Fibroblast of skin of right quadriceps (primary cell): ENCODE results near the gene COMP.

Experiments used
- DNase-seq: peaks from one replicate; pipeline ENCODE4 v3.0.0-alpha.2; 2013

COMP gene

DNA sequence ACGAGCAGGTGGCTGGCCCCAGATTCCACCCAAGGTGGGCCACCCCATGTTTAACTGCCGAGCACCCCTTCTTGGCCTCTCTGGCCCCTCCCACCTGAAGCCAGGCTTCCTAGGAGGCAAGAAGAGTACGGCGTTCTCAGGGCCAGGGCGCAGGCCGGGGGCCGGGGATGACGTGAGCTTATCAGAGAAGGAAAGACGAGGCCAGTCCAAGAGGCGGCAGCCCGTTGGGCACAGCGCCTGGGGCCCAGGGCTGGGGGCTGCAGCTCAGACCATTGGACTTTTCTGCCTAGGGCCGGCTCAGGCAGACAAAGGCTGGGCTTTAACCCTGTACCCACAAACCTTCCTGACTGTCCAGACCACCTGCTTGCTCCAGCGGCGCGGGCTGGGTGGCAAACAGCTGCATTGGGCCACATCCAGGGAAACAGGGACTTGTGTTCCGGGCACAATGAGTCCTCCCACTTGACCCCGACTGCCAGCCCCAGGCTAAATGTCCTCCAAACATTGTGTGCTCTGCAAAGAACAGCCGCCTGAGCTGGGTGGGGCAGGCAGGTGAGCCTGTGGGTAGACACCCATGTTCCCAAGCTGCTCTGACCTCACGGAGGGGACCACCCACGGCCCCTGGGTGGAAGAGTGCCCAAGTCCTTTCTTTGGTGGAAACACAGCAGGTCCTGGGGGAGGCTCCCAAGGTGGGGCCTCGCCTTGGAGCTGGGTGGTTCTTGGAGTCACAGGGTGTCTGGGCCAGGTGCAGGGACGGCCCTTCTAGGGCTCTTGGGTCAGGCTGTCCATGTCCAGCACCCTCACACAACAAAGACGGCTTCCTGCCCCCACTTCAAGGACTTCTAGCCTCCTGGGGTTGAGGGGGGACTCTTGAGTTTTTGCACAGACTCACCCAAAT is 21.9 kb downstream of the COMP start:
- no peak for DNase-seq

DNA sequence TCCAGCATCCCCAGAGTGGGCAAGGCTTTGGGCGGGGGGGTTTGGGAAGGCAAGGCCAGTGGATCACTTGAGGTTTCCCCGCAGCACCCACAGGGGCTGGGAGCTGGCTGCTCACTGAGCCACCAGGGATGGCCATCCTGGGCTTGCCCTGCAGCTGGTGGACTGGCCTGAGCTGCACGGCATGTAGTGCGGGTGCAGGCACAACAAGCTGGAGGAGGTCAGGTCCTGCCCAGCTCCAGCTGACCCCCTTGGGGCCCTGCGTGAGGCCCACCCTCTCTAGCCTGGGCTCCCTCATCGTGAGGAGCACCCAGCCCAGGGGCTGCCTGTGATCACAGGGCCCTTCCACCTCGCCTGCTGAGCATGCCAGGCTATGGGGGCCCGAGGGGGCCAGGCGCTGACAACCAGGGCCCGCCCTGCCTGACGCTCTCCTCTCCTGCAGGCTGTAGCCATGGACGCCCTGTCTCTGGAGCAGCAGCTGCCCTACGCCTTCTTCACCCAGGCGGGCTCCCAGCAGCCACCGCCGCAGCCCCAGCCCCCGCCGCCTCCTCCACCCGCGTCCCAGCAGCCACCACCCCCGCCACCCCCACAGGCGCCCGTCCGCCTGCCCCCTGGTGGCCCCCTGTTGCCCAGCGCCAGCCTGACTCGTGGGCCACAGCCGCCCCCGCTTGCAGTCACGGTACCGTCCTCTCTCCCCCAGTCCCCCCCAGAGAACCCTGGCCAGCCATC is 22.9 kb downstream of the COMP start:
- DNase-seq, result no peak

DNA sequence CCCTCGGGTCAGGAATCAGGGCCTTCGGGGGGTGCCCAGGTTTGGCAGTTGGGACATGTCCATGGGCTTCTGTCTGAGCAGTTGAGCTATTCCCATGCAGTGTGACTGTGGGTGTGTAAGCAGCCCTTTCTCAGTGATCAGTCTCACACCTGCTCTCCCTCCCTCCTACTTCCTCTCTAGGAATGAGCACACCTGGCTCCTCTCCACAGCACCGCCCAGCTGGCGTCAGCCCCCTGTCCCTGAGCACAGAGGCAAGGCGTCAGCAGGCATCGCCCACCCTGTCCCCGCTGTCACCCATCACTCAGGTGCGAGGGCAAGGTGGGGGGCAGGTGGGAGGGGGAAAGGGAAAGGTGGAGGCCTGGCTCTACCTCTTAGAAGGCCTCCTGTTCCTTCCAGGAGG is 25.9 kb downstream of the COMP start:
- no peak for DNase-seq

DNA sequence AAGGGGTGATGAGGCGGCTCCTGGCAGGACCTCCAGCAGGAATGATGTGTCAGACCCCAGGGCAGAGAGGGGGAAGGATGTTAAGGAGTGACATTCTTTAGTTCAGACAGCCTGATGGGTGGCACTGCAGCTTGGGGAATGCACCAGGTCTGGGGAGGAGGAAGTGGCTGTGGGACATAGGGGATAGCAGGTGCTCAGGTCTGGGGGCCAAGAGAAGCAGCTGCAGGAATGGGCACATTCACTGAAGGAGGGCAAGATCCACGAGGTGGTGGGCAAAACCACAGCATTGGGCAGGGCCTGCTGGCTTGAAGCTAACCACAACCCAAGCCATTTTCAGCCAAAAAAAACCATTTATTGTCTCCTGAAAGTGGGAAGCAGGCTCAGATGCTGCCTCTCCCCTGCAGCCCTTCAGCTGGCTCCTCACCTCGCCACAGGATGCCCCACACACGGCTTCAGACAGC is 26.5 kb downstream of the COMP start:
- DNase-seq, result peak; percentile 31

DNA sequence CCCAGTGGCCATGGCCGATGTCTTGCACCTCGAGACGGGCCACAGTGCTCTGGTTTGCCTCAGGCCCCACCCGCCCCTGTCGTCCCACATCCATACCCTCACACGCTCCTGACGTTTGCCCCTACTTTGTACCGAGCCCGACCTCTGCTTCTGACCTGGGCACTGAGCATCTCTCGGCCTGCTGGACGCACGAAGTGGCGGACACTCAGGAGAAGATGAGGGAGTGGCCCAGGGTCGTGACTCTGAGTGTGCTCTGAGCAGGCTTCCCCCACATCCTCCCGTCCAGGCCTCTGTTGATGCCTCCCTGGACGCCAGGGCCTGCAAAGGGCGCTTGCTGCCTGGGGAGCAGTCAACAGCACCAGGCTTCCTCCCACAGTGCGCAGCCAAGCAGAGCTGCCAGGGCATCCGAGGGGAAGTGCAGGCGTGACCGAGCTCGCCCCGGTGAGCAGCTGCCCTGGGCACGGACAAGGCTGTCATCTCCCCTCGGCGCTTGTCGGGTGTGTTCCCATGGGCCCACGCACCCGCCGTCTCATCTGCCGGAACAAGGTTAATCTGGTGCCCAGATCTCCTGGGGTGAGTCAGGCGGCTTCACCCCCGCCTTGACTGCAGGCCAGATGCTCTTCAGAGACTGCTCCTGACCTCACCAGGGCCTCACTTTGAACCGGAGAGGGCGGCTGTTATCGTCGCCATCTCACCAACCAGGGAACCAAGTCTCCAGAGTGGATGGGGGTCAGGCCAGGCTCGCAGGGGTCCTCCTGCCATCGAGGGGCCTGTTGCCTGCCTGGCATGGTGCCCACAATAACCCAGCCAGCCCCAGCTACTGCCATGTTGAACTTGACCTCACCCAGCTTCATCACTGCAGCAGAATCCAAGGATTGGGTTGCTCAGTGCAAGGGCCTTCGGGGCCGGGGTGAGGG is 27.2 kb downstream of the COMP start:
- DNase-seq, result peak; percentile 53

DNA sequence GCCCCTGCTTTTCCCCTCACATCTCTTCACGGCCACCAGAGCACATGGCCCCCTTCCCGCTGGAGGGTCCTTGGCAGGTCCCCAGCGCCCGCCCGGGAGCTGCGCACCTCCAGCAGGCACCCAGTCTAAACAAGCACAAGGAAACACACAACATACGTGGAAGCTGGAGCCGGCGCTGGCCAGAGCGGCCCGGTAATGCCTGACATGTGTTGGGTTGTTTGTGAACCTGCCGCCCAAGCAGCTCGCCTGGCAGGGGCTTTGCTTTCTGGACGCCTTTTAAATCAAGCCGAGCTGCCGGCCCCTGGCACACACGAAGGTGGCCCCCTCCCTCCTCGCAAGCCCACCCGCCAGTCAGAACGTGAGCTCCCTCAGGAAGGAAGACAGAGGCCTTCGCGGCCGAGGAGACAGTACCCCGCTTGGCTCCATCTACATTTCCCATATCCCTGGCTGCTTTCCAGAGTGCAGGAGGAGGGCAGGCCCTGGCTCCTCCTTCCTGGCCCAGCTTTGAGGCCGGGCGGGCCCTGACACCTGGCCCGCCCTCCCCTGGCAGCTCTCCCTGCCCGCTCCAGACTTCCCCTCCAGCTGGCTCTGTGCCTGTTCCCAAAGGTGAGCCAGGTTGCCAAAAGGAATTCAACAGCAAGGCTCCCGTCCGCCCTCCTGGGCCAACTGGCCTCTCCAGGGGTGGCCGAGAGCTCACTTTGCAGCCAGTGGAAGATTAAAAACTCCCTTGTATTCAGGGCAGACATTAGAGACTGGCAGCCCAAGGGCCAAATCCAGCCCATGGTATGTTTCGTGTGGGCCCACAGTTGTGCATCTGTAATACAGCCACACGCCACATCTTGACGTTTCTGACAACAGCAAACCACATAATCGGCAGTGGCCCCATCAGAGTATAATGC is 28.7 kb downstream of the COMP start:
- peak; percentile 26 for DNase-seq

DNA sequence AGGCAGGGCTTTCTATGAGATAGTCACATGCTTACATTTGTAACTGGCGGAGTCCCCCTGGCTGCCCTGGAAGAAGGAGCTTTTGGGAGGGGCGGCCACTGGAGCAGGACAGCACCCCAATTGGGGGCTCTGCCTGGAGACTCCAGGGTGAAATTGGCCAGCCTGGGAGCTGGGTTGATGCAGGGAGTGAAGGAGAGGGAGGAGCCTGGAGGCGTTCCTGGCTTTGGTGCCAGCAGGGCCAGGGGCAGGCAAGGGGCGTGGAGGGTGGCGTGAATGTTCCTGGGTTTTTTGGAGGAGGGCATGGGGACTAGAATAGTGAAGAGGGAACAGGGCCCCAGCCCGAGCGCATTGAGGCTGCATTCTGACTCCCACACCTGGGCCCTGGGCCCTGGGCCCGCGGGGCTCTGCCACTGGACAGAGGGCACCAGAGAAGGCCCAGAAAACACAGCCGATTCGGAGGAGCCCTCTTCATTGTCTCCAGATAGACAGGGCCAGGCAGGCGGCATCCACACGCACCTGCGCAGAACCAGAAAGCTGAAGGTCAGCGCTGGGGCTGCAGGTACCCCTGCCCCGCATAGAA is 29.5 kb downstream of the COMP start:
- no peak for DNase-seq

DNA sequence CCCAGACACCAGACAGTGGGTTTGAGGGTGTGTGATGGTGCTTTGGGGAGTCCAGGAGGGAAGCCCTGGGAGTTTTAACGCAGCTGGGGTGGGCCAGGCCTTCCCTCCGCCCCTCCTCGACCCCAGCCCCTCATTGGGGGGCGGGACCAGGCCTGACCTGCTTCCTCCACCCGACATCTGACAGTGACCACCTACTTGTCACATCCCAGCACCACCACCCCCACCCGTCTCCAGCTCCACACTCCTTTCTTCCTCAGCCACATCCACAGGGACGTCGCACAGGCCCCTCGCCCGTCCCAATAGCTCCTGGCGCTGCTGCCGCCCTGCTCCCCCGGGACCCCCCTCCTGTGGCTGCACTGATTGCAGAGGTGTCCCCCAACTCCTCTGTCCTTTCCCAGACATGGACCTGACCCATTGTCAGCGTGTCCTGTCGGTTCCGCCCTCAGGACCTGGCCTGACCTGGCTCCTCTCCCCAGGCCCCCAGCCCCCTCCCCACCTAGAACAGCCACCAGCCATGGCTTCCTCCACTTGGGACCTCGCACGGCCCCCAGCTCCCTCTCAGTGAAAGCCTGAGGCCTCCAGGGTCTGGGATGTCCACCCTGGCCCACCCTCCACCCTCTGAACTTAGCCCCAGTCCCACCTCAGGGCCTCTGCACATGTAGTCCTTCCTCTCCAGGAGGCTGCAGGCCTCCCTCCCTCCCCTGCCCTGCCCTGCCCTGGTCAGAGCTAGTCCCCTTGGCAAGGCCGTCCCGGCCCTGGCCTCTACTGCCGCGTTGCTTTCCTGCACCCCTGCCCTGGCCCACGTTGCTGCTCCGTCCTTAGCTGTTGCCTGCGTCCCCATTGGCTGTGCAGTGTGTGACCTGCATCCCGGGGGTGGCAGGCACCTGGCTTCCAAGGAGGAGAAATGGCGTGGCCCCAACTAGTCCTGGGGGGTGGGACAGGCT is 30.4 kb downstream of the COMP start:
- DNase-seq, result no peak

DNA sequence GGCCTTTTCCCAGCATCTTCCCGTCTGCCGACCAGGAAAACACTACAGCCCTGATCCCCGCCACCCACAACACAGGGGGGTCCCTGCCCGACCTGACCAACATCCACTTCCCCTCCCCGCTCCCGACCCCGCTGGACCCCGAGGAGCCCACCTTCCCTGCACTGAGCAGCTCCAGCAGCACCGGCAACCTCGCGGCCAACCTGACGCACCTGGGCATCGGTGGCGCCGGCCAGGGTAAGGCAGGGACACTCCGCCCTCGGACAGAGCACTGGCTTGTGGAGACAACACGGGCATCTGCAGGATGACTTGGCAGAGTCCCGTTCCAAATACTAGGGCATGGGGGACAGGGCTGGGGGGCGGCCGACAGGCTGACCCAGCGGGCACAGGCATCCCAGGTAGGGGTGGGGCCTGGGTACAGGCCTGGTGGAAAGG is 31.1 kb downstream of the COMP start:
- no peak for DNase-seq

DNA sequence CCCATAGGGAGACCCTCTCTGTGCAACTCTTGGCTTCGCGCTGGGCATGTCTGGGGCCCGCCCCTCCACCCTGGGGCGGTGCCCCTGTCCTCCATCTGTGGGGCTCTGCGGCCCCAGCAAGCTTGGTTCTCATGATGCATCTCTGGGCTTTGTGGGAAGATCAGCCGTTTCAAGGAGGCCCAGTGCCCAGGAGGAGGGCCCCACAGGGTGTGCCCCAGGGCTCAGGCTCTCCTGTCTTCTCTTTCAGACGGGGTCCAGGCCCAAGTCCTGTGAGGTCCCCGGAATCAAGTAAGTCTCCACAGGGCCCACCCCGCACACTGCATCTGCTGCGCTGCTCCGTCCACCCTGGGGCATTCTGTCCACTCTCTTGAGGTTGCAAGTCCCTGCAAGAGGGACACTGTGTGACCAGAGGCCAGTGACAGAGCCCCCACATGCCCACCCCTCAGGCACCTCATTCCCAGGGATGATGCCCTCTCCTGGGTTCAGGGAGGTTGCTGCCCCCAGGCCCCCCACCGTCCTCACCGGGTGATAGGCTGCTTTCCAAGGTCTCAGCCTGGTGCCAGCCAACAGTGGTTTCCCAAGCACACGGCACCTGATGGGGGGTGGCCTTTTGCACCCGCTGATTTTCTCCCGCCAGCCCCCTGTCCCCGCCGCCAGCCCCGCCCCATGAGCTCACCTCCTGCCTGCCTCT is 31.7 kb downstream of the COMP start:
- DNase-seq, result no peak

DNA sequence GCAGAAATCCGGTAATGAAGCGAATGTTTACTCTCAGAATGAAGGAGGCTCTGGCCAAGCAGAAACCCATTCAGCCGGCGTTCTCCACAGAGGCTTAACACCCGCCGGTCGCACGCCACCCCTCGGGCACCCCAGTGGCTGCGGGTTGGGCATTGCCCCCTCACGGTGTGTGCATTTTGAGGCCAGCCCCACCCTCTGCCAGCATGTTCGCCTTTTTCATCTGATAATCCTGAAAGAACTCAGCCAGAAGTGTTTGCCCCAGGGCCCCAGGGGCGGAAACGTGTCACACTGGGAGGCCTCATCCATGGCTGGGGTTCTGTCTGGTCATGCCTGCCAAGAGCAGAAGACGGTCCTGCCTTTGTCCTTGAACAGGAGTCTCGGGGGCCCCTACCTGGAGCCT is 34.2 kb downstream of the COMP start:
- no peak for DNase-seq

DNA sequence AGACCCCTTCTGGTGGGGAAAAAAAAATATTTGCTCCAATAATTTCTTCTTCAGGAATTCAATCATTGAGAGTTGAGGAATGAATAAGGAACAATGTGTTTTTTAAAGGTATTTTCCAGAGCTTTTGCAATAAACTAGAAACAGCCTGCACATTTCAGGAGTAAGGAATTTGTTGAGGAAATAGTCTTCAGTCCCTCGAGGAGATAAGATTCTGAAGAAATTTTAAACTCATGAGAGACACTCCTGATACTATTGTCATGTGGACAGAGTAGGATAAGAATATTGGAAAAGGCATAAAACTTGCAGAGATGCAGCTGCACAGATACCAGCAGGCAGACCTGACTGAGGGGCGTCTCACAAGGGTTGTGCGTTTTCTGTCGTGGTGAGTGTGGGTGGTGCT is 36.6 kb downstream of the COMP start:
- no peak for DNase-seq

DNA sequence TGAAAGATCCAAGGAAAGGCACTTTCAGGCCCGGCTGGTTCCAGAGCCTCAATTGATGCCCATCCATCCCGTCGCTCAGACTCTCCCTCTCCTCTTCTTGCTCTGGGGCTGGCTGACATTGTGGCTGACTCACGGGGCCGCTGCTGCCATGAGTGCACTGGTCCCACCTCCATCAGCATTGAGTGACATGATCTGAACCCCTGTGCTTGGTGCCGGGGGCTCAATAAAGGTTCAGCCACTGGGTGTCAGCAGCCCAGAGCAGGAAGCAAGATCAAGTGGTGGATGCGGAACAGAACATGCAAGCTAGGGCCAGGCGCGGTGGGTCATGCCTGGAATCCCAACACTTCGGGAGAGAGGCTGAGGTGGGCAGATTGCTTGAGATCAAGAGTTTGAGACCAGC is 39.5 kb downstream of the COMP start:
- no peak for DNase-seq

DNA sequence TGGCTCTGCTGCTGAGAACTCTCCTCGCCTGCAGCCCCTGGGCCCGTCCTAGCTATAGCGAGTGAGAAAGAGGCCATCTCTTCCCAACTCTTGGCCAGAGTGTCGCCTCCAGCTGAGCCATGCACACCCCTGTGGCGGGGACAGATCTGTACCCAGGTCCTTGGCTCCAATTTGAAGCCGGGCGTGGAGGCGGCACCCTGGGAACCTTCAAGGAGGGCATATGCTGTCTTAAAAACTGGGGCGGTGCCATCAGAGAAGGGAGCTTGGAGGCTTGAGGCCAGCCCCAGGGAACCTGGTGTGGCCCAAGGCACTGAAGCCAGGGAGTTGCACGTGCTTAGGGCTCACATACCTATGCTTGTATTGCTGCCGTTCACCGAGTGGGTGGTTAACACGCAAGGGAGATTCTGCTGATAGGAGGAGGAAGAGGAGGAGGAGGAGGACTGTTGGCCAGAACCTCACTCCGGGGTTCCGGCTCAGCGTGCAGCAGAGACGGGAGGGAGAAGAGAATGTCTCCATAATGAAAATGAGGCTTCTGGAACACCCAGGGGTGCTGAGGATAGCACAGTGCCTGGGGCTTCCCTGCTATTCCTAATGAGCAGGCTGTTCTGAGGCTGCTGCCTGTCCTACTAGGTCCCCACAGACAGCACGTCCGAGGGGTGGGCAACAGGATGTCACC is 40.7 kb downstream of the COMP start:
- no peak for DNase-seq

DNA sequence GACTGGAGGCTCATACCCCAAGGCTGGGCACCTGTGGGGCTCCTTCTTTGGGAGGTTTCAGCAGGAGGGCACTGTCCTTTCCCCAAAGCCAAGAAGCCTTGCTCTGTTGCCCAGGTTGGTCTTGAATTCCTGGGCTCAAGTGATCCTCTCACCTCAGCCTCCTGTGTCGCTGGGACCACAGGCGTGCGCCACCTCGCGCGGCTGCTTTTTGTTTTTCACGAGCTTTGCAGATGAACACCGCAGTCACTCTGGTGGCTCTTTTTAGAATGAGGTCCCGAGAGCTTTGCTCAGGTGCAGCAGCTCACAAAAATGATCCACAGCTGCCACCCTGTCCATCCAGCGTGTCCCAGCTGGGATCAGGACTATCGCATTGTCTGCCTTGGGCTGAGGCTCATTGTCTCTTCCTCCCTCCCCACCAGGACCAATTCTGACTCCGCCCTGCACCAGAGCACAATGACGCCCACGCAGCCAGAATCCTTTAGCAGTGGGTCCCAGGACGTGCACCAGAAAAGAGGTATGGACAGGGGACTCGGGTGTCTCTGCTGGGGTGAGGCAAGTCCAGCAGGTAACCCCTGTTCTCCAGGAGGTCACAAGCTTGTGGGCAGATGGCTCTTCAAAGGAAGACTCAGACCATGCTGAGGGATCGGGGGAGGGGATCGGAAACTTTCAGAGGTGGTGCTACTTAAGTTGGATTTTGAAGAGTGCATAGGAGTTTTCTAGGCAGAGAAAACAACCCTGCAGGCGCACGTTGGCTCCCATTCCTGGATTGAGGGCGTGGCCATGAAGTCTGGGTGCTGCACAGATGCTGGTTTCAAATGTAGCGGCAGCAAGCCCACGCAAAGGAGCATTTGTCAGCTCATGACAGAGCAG is 41.5 kb downstream of the COMP start:
- DNase-seq, result no peak

DNA sequence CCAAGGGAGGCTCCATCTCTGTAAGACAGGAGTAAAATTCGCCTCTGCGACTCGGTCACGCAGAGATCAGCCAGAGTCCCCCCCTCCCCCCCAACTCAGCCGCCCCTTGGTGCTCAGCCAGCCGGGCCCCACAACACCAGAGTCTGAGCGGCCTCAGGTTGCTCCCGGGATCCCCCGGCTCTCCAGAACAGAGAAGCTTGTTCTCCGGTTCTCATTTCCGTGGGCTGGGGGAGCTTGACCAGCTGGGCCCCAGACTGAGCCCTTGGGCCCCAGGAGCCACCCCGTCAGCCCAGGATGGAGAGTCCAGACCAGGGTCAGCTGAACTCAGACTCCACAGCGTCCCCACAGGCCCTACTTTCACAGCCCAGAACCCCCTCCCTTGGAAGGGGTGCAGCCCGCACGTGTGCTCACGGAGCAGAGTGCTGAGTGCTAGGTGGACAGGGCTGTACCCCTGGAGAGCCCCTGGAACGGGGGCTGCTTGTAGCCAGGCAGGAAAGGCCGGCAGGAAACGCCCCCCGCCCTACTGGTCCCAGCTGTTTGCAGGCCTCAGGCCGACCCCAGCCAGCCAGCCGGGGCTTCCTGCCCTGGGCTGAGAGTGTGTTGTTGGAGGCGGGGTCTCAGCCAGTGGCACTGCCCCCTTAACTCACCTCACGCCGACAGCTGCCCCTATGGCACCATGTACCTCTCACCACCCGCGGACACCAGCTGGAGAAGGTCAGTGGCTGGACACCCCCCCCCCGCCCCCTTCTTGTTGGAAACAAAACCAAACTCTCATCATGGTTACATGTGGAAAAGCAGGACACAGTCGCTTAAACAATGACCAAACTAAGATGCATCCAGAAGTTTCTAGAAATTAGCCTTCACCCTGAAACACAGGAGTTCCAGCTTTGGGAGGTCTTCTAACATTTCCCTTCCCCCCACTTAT is 44.4 kb downstream of the COMP start:
- DNase-seq, result no peak

DNA sequence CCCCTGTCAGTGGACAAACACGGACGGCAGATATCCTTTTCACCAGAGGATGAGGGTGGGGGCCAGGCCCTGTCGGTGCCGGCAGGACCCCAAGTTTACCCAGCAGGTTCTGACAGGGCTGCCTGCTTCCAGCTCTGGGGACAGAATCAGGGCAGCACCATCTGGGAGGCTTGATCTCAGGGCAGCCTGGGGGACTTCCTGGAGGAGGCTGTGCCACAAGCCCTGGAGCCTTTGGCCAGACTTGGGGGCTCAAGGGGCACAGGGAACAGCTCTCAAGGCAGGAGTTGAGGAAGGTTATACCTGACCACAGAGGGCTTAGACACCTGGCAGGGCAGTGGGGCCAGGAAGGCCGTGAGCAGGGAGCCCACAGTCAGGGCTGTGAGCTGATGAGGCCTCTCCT is 45.2 kb downstream of the COMP start:
- DNase-seq, result no peak
